HG03045 (cell line): ENCODE results near the gene ANKRD42.

Experiments
- ATAC-seq: cut with Tn5 transposase; IDR thresholded peaks from one replicate; pipeline ENCODE4 v1.9.1; 2021; ENCODE audit warnings: mild to moderate bottlenecking, moderate library complexity; ENCODE audit not compliant: unreplicated experiment

Gene ANKRD42

GRCh38 chr11:83285151-83285770 is 91.7 kb downstream of the ANKRD42 start:
- peak; percentile 42 for ATAC-seq

- ATAC-seq, result peak; percentile 92
Observed at GRCh38 chr11:83285771-83286528, 92.4 kb downstream of the ANKRD42 start, which contains the start of gene CCDC90B. Gene CCDC90B, minus strand, starts transcription at chr11:83286367. Its CDS starts 395 bp downstream, at chr11:83285972.

GRCh38 chr11:83287631-83288030 is 94.1 kb downstream of the ANKRD42 start:
- no peak for ATAC-seq

- ATAC-seq, result peak; percentile 66
Observed at GRCh38 chr11:83292709-83293456, 99.4 kb downstream of the ANKRD42 start.

- no peak for ATAC-seq
Observed at GRCh38 chr11:83293457-83293774, 99.9 kb downstream of the ANKRD42 start.

GRCh38 chr11:83294208-83294607 is 100.7 kb downstream of the ANKRD42 start:
- ATAC-seq, result no peak
